ENCODE results near the gene APBB2. TPM values are rescaled to one million over a fixed set of nuclear protein-coding genes. Genes with fewer than 3 reads are reported as not detected.

Gene APBB2
- total RNA-seq, 2 donors from 2014 or later, result 55.2 to 70.1 TPM

DNA sequence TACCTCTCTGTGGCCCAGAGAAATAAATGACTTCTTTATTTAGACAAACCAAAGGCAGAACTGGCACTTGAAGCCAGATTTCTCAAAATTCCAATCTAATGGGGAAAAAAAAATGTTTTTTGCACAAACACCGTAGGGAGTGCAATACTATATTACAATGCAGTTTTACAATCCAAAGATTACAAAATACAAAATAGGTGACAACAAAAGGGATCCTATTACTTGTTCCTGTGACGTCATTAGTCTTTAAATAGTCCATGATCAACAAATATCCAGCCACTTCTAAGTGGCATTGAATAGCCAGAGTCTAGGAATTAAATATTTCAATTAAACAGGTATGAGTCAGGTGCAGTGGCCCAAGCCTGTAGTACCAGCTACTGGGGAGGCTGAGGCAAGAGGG, 3.0 kb upstream of the APBB2 start:
- intact Hi-C loops (cut with DNase I), result loop anchor here (5.0 to 10.0 kb wide), 3 partner anchors 73 to 290 kb away; no protein-coding TSS in a partner anchor
- DNase-seq (ENCODE audit: low spot score), result no peak

- intact Hi-C loops (cut with DNase I), result loop anchor here (5.0 to 10.0 kb wide), 3 partner anchors 72 to 290 kb away; no protein-coding TSS in a partner anchor
- no peak for DNase-seq (ENCODE audit: low spot score)
These were observed 2.6 kb upstream of the APBB2 start for GRCh38 chr4:41217020-41217333.

DNA sequence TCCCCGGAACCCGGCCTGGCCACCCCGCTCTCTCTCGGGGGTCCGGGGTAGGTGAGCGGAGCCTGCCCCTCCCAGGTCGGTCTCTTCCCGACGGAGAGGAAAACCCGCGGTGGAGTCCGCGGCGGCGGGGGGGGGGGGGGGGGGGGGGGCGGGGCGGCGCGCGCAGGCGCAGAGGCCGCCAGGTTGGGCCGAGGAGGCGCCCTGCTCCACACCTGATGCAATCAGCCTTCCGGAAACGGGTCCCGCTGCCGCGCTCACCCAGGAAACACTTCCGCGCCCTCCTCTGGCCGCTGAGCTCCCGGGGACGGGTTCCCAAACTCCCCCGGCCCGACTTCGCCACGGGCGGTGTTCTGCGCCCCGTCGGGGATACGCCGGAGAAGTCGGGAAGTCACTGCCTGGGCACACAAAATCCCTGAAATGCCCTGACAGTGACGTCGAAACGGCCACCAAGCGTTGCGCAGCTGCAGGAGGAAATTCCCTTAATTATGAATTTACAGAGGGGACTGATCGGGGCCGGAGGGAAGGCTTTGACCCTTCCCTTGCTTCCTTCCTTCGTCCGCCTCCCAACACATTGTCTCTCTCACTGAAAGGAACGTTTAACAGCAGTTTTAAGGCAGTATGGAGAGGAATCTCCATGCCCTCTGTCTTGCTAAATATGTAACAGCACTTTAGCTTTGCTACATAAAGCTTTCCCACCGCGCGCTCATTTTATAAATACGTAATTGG, 2.1 kb upstream of the APBB2 start:
- DNase-seq (ENCODE audit: low spot score), result peak; percentile 88
- intact Hi-C loops (cut with DNase I), result loop anchor here (5.0 to 10.0 kb wide), 3 partner anchors 72 to 289 kb away; no protein-coding TSS in a partner anchor

DNA sequence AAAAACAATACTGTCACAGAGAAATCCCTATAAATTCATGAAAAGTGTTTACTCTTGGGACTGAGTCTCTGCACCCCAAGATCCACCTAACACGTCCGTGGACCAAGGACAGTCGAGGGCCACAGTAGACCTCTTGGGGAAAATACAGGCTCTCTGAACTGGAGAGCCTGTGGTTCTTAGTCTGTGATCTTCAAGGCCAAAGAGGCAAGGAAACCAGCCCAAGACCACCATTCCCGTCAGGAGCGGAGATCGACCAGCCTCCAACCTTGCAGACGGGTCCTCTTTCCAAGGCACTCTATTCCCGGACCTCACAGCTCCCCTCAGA, 1.6 kb upstream of the APBB2 start:
- no peak for DNase-seq (ENCODE audit: low spot score)
- intact Hi-C loops (cut with DNase I), result loop anchor here (5.0 to 10.0 kb wide), 3 partner anchors 71 to 289 kb away; no protein-coding TSS in a partner anchor

DNA sequence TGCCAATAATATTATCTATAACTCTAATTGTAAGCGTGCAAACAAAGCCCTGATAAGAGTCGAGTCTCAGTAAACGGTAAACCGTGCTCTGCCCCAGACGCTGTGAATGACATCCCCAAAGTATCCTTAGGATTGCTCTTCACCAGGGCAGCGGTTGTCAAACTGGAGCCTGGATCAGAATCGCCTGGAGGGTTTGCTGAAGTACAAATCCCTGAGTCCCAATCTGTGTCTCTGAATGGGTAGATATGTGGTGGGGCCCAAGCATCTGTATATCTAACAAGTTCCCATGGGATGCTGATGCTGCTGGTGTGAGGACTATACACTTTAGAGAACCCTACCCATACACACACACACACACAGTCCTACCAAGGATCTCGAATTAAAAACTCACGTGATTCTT, 813 bp upstream of the APBB2 start:
- DNase-seq (ENCODE audit: low spot score), result no peak

GRCh38 chr4:41214825-41215146, 444 bp upstream of the APBB2 start:
- intact Hi-C loops (cut with DNase I), result loop anchor here (5.0 to 10.0 kb wide), 6 partner anchors 67 to 577 kb away; no protein-coding TSS in a partner anchor
- no peak for DNase-seq (ENCODE audit: low spot score)

More for the DNA sequence above, 813 bp upstream of the APBB2 start:
- intact Hi-C loops (cut with DNase I), result loop anchor here (5.0 to 10.0 kb wide), 3 partner anchors 70 to 288 kb away; no protein-coding TSS in a partner anchor

DNA sequence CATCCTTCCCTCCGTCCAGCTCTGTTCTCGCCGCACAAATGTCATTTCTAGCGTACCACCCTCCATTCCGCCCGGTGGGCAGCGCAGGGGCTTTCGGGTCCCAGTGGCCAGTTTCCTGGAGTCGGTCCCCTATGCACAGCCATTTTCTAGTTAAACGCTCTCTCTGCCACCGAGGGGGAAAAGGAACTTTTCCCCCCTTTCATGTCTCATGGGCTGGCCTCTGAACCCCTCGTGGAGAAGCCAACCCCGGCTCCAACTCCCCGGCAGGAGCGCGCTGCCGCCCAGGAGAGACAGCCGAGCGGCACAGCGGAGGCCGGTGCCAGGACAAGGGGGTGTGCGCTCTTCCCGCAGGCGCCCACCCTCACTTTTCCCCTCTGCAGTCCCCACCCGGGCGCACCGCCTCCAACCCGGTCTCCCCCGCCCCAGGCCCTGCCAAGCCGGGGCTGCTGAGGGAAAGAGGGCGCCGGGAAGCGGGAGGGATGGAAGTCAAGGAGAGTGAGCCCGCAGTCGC, 662 bp downstream of the APBB2 start:
- no peak for DNase-seq (ENCODE audit: low spot score)
- intact Hi-C loops (cut with DNase I), result loop anchor here (5.0 to 10.0 kb wide), 5 partner anchors 66 to 576 kb away; no protein-coding TSS in a partner anchor

- DNase-seq (ENCODE audit: low spot score), result no peak
- intact Hi-C loops (cut with DNase I), result loop anchor here (5.0 to 10.0 kb wide), 5 partner anchors 65 to 575 kb away; no protein-coding TSS in a partner anchor
These were observed 1.6 kb downstream of the APBB2 start for GRCh38 chr4:41212616-41213203.

- no peak for DNase-seq (ENCODE audit: low spot score)
These were observed 2.3 kb downstream of the APBB2 start for GRCh38 chr4:41211951-41212615.

GRCh38 chr4:41209901-41210300, 4.4 kb downstream of the APBB2 start:
- intact Hi-C loops (cut with DNase I), result loop anchor here (5.0 to 10.0 kb wide), 5 partner anchors 63 to 573 kb away; no protein-coding TSS in a partner anchor
- no peak for DNase-seq (ENCODE audit: low spot score)

More at GRCh38 chr4:41211951-41212615, 2.3 kb downstream of the APBB2 start:
- intact Hi-C loops (cut with DNase I), result loop anchor here (5.0 to 10.0 kb wide), 5 partner anchors 65 to 575 kb away; no protein-coding TSS in a partner anchor

- DNase-seq (ENCODE audit: low spot score), result no peak
- intact Hi-C loops (cut with DNase I), result no loop called here
These were observed 5.2 kb downstream of the APBB2 start for GRCh38 chr4:41209187-41209586.

- DNase-seq (ENCODE audit: low spot score), result peak; percentile 84
These were observed 7.0 kb downstream of the APBB2 start for GRCh38 chr4:41207291-41207831.

DNA sequence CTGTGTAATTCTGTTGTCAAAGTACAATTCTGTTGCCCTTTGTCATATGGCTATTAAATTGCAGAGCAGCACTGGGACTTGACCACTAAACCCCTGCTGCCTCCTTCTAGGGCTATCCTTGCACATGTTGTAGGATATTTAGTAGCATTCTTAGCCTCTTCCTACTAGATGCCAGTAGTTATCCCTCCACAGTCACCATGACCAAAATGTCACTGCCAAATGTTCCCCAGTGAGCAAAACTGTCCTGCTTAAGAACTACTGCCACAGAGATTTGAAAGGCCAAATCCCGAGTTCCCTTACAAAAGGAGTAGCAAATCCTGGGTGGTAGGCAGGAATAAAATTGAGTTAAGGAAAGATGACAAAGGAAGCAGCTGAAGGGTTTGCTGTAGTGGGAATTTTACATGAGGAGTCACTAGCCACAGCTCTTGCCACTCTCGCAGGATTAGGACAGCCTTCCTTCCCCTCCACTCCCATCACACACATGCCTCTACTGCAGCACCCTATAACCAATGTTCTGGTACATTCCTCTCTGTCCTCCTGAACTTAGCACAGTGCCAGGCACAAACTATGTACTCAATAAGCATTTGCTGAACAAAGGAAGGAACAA, 8.4 kb downstream of the APBB2 start:
- DNase-seq (ENCODE audit: low spot score), result no peak
- intact Hi-C loops (cut with DNase I), result no loop called here

More at GRCh38 chr4:41207291-41207831, 7.0 kb downstream of the APBB2 start:
- intact Hi-C loops (cut with DNase I), result no loop called here

DNA sequence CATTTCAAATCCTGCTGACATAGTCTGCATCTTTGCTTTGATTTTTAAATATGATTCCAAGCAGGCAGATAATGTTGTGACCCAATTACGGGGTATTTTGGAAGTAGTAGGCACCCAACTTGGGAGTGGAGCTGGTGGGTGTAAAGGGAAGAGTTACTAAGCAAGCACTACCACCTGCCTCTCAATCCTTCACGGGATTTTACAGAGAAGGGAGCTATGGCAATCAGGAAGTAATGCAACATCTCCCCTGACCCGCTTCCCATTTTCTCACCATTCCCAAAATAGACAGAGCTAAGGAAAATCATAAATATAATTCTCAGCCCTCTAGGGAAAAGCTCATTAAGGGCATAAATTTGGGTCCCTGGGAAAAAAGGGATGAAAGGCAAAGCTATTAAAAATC, 9.2 kb downstream of the APBB2 start:
- no peak for DNase-seq (ENCODE audit: low spot score)
- intact Hi-C loops (cut with DNase I), result no loop called here

- peak; percentile 83 for DNase-seq (ENCODE audit: low spot score)
- intact Hi-C loops (cut with DNase I), result no loop called here
These were observed 9.9 kb downstream of the APBB2 start for GRCh38 chr4:41204400-41204978.

GRCh38 chr4:41203841-41204240, 10.5 kb downstream of the APBB2 start:
- intact Hi-C loops (cut with DNase I), result no loop called here

DNA sequence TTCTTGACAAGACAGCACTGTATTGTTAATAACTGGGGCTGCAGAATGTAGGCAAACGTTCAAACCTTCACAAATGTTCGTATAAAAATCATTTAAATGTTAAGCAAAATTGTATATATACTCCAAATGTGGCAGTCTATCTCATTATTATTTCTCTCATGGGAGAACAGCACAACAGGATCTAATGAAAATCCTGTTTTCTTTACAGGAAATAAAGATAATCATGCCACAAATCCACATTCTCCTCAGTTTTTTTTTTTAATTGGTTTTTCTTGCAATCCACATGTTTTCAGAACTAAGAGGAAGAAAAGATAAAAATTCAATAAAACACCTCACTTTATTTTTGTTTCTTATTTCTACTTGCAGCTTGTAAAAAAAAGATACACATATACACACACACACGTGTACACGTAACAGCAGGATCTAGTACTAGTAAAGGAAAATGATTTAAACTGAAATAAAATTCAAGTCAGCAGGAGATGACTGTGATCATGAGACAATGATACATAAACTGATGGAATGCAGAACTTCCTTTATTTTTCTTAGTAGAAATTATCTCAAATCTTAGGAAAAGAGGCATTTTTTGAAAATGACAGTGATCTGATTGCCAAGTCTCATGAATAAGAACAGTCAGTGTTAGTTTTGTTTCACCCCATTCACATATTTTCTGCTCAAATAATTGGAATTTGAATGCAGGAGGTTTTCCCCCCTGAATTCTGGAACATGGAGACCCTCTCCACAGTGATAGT, 11.3 kb downstream of the APBB2 start:
- no peak for DNase-seq (ENCODE audit: low spot score)
- intact Hi-C loops (cut with DNase I), result no loop called here

More at GRCh38 chr4:41203841-41204240, 10.5 kb downstream of the APBB2 start:
- no peak for DNase-seq (ENCODE audit: low spot score)

DNA sequence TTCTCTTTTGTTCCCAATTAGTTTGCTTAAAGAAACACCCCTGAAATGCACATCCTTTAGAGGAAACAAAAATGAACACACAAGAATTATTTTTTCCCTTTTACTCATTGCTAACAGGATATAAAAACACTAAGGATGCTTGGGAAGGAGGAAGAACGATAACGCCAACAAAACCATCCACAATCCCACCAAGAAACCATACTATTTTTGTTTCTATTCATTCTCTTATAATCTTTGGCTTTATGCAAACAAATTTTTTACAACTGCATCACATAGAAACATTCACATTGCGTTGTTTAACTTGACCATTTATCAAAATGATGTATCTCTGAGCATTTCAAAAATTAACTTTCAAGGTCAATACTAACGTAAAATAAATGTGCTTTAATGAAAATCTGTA, 12.0 kb downstream of the APBB2 start:
- no peak for DNase-seq (ENCODE audit: low spot score)
- intact Hi-C loops (cut with DNase I), result no loop called here

All from posterior vena cava (tissue), 2 donors.